ENCODE results near the gene DUSP1. TPM values are rescaled to one million over a fixed set of nuclear protein-coding genes. Genes with fewer than 3 reads are reported as not detected.

Gene DUSP1
- total RNA-seq, 1 experiment from 2014 or later, result 16.6 TPM

GRCh38 chr5:172798422-172799215 lies 27.6 kb upstream of the DUSP1 start:
- H4K20me1 ChIP-seq (ENCODE audit: insufficient read depth), result no peaks in the 10 kb centered on the region
- POLR2A ChIA-PET, result interaction anchor here (1.2 to 2.3 kb wide), 2 partner anchors 20 to 28 kb away, joined by 4 to 10 read pairs; partner anchors contain the start of gene DUSP1
- H3K9ac ChIP-seq (ENCODE audit: low read length), result no peak overlapping the region
- no peak overlapping the region for H3K4me3 ChIP-seq (replicated peaks in 1 of 2; ENCODE audit: low read depth in 1 of 2, low read length in 2 of 2)
- CTCF ChIA-PET, result interaction anchor here (0.8 kb wide), 1 partner anchor 26 kb away, joined by 3 read pairs; no protein-coding TSS in a partner anchor
- peaks cover 7 to 59% of the 10 kb centered on the region in 2 experiments; a peak in 3 of 4 replicates for H3K4me1 ChIP-seq (ENCODE audit: control insufficient read depth in 1 of 2, insufficient read depth in 2 of 2, low read length in 2 of 2)
- H3K36me3 ChIP-seq (ENCODE audit: control insufficient read depth in 1 of 2, insufficient read depth in 2 of 2, low read length in 2 of 2), result no peaks in the 10 kb centered on the region
- H3K79me2 ChIP-seq (ENCODE audit: insufficient read depth, low read length), result no peaks in the 10 kb centered on the region
- H3K27me3 ChIP-seq (ENCODE audit: insufficient read depth, low read length), result no peaks in the 10 kb centered on the region
- intact Hi-C loops (cut with micrococcal nuclease), result no loop called here
- no peaks in the 10 kb centered on the region for H3K9me2 ChIP-seq (ENCODE audit: insufficient read depth)
- no peak overlapping the region for H3K27ac ChIP-seq (ENCODE audit: low read depth, low read length)
- RAD21 ChIA-PET (ENCODE audit: low non-redundant PET in 1 of 2, low total read pairs in 2 of 2, uncharacterized antibody in 2 of 2, unreplicated experiment in 2 of 2), result no interaction called here
- BruUV-seq (replicated peaks), result no TSS peak
- no peak for ATAC-seq
- no peak for DNase-seq (ENCODE audit: low read depth, low spot score)
- H2AFZ ChIP-seq (ENCODE audit: low read depth, low read length, poor library complexity, severe bottlenecking), result no peak overlapping the region
- no peak for TF ChIP-seq RAD21 (IDR thresholded peaks at IDR 0.05; ENCODE audit: low read depth)
- TF ChIP-seq REST (IDR thresholded peaks at IDR 0.05; ENCODE audit: low read depth), result no peak
- no peak for TF ChIP-seq MAX (IDR thresholded peaks at IDR 0.05)
- no peak for TF ChIP-seq CBX3 (IDR thresholded peaks at IDR 0.05; ENCODE audit: low read depth)
- TF ChIP-seq ZBTB33 (IDR thresholded peaks at IDR 0.05; ENCODE audit: extremely low read depth, insufficient replicate concordance, low read length), result no peak
- TF ChIP-seq ZFX (IDR thresholded peaks at IDR 0.05), result no peak
- no peak for TF ChIP-seq JUND (IDR thresholded peaks at IDR 0.05)
- TF ChIP-seq CTCF (IDR thresholded peaks at IDR 0.05 in 2 of 3, conservative IDR thresholded peaks at IDR 0.05 in 1 of 3; ENCODE audit: borderline replicate concordance in 1 of 3, insufficient read depth in 1 of 3, low read depth in 2 of 3, low read length in 2 of 3), result no peak
- TF ChIP-seq POLR2AphosphoS5 (IDR thresholded peaks at IDR 0.05; ENCODE audit: low read depth, low read length), result no peak
- TF ChIP-seq CEBPB (IDR thresholded peaks at IDR 0.05; ENCODE audit: low read depth), result no peak
- no peak for TF ChIP-seq EGR1 (IDR thresholded peaks at IDR 0.05; ENCODE audit: low read depth)
- TF ChIP-seq ELF1 (IDR thresholded peaks at IDR 0.05; ENCODE audit: borderline replicate concordance, low read depth), result no peak
- TF ChIP-seq ZNF274 (IDR thresholded peaks at IDR 0.05; ENCODE audit: low read depth, low read length), result no peak
- no peak for TF ChIP-seq SRF (IDR thresholded peaks at IDR 0.05; ENCODE audit: low read depth)
- no peak for TF ChIP-seq ATF3 (IDR thresholded peaks at IDR 0.05)
- H3K9me3 ChIP-seq (ENCODE audit: control insufficient read depth in 1 of 2, insufficient read depth in 1 of 2, low read depth in 1 of 2, low read length in 2 of 2), result no peaks in the 10 kb centered on the region
- H3K4me2 ChIP-seq (ENCODE audit: low read length), result no peak overlapping the region

Data from HCT116 (cell line).